Neural progenitor cell (in vitro differentiated cells): ENCODE data around the gene RPF1. TPM values are rescaled to one million over a fixed set of nuclear protein-coding genes. Genes with fewer than 3 reads are reported as not detected.

ENCODE experiments used
- DNase-seq: peaks from one replicate; pipeline ENCODE4 v3.0.0-alpha.2; 2016; ENCODE audit warnings: low spot score
- H2AFZ ChIP-seq: fragments of 200-600 bp; sonication (generic); replicated peaks from 2 replicates; pipeline ENCODE4 v1.6.1; 2016; ENCODE audit warnings: antibody characterized with exemption
- H3F3A ChIP-seq: fragments of 200-600 bp; sonication (generic); 2 replicates; pipeline ENCODE4 v1.6.1; 2016; ENCODE audit warnings: antibody characterized with exemption, low read depth
- H3K27ac ChIP-seq: fragments of 200-600 bp; sonication (generic); 2 replicates; pipeline ENCODE4 v1.5.1; 2016; ENCODE audit warnings: mild to moderate bottlenecking
- H3K27me3 ChIP-seq: fragments of 200-600 bp; sonication (generic); 2 replicates; pipeline ENCODE4 v1.6.1; 2016; ENCODE audit warnings: mild to moderate bottlenecking, moderate library complexity
- H3K36me3 ChIP-seq: fragments of 200-600 bp; sonication (generic); 2 replicates; pipeline ENCODE4 v1.5.1; 2016
- H3K4me1 ChIP-seq: fragments of 200-600 bp; sonication (generic); 2 replicates; pipeline ENCODE4 v1.6.1; 2016; ENCODE audit warnings: mixed run types
- H3K4me2 ChIP-seq: fragments of 200-600 bp; sonication (generic); 2 replicates; pipeline ENCODE4 v1.6.1; 2016
- H3K4me3 ChIP-seq: fragments of 200-600 bp; sonication (generic); 2 replicates; pipeline ENCODE4 v1.5.1; 2016
- H3K79me2 ChIP-seq: fragments of 200-600 bp; sonication (generic); 2 replicates; pipeline ENCODE4 v1.6.1; 2016; ENCODE audit warnings: low read depth
- H3K9ac ChIP-seq: fragments of 200-600 bp; sonication (generic); 2 replicates; pipeline ENCODE4 v1.6.1; 2016
- H3K9me3 ChIP-seq: fragments of 200-600 bp; sonication (generic); 2 replicates; pipeline ENCODE4 v1.5.1; 2016; ENCODE audit warnings: low read depth
- H4K20me1 ChIP-seq: fragments of 200-600 bp; sonication (generic); 2 replicates; pipeline ENCODE4 v1.6.1; 2016; ENCODE audit warnings: low read depth
- H3K27ac Mint-ChIP-seq: 3 replicates; pipeline ENCODE4 v1.8.0; 2021; ENCODE audit warnings: mixed read lengths
- H3K27me3 Mint-ChIP-seq: 2 replicates; pipeline ENCODE4 v1.8.0; 2022; ENCODE audit warnings: low read depth, mild to moderate bottlenecking, inconsistent platforms, moderate library complexity, mixed read lengths; ENCODE audit not compliant: insufficient read depth
- H3K36me3 Mint-ChIP-seq: 3 replicates; pipeline ENCODE4 v1.8.0; 2021; ENCODE audit warnings: mixed read lengths
- H3K4me1 Mint-ChIP-seq: 3 replicates; pipeline ENCODE4 v1.8.0; 2021; ENCODE audit warnings: mixed read lengths
- H3K4me3 Mint-ChIP-seq: 3 replicates; pipeline ENCODE4 v1.8.0; 2021; ENCODE audit warnings: mild to moderate bottlenecking, moderate library complexity, mixed read lengths
- H3K9me3 Mint-ChIP-seq: 3 replicates; pipeline ENCODE4 v1.8.0; 2020; ENCODE audit warnings: mixed read lengths
- CTCF ChIP-seq: fragments of 200-600 bp; sonication (generic); IDR thresholded peaks from 2 replicates; pipeline ENCODE4 v1.5.1; 2017; ENCODE audit warnings: antibody characterized with exemption, mild to moderate bottlenecking
- EZH2 ChIP-seq: fragments of 200-600 bp; sonication (generic); IDR thresholded peaks from 2 replicates; pipeline ENCODE4 v1.6.1; 2017; ENCODE audit warnings: antibody characterized with exemption, mild to moderate bottlenecking, moderate library complexity
- EZH2phosphoT487 ChIP-seq: fragments of 200-600 bp; sonication (generic); IDR thresholded peaks from 2 replicates; pipeline ENCODE4 v1.6.1; 2017; ENCODE audit warnings: antibody characterized with exemption
- total RNA-seq: library from RNA; depleted of rRNA; stranded (reverse); fragments of >200 nt; gene quantifications from 2 replicates; pipeline ENCODE4 v1.2.3, GENCODE V29; 2015; ENCODE audit warnings: low replicate concordance

Gene RPF1
- total RNA-seq, 1 donor from 2014 or later, result 81.6 TPM

GRCh38 chr1:84504580-84505492, 25.8 kb downstream of the RPF1 start:
- Mint-ChIP-seq H3K4me1 (peaks cover 26% of the 10 kb centered on the region), H3K4me3 (peak overlapping the region; percentile 99)
- no peak for TF ChIP-seq EZH2phosphoT487
- TF ChIP-seq EZH2, result no peak
- TF ChIP-seq CTCF, result no peak

GRCh38 chr1:84505493-84506001, 26.5 kb downstream of the RPF1 start:
- peak; percentile 88 for DNase-seq
- peaks cover 6% of the 10 kb centered on the region for H3K27me3 Mint-ChIP-seq
- Histone ChIP-seq H3K27me3 (no peaks in the 10 kb centered on the region), H2AFZ (peak overlapping the region; percentile 90), H3K9me3 (peaks cover 9% of the 10 kb centered on the region), H4K20me1 (peaks cover 50% of the 10 kb centered on the region), H3K36me3 (peaks cover 4% of the 10 kb centered on the region), H3K4me1 (peaks cover 23% of the 10 kb centered on the region), H3K4me2 (peak overlapping the region; percentile 97), H3K79me2 (peaks cover 64% of the 10 kb centered on the region), H3K4me3 (peak overlapping the region; percentile 93), H3F3A (peaks cover 23% of the 10 kb centered on the region), H3K27ac (peak overlapping the region; percentile 92), H3K9ac (peak overlapping the region; percentile 79)
- H3K4me1 Mint-ChIP-seq, result peaks cover 26% of the 10 kb centered on the region
- H3K27ac Mint-ChIP-seq, result peak overlapping the region; percentile 98
- TF ChIP-seq CTCF, result no peak
- no peak for TF ChIP-seq EZH2phosphoT487
- TF ChIP-seq EZH2, result no peak
- H3K4me3 Mint-ChIP-seq, result peak overlapping the region; percentile 99
- peaks cover 19% of the 10 kb centered on the region for H3K36me3 Mint-ChIP-seq
- H3K9me3 Mint-ChIP-seq, result peaks cover 26% of the 10 kb centered on the region

More at GRCh38 chr1:84504580-84505492, 25.8 kb downstream of the RPF1 start:
- peaks cover 52% of the 10 kb centered on the region for H4K20me1 ChIP-seq
- peaks cover 20% of the 10 kb centered on the region for H3K9me3 Mint-ChIP-seq
- peak overlapping the region; percentile 92 for H3K27ac ChIP-seq
- H3K27me3 Mint-ChIP-seq, result peaks cover 6% of the 10 kb centered on the region
- peaks cover 71% of the 10 kb centered on the region for H3K79me2 ChIP-seq
- H3K4me2 ChIP-seq, result peak overlapping the region; percentile 97
- H3K27ac Mint-ChIP-seq, result peak overlapping the region; percentile 98
- H3K36me3 ChIP-seq, result peaks cover 4% of the 10 kb centered on the region
- DNase-seq, result peak; percentile 12
- peak overlapping the region; percentile 90 for H2AFZ ChIP-seq
- no peaks in the 10 kb centered on the region for H3K27me3 ChIP-seq
- H3K4me1 ChIP-seq, result peaks cover 23% of the 10 kb centered on the region
- peaks cover 9% of the 10 kb centered on the region for H3K9me3 ChIP-seq
- H3K4me3 ChIP-seq, result peak overlapping the region; percentile 93
- peaks cover 15% of the 10 kb centered on the region for H3K36me3 Mint-ChIP-seq
- H3K9ac ChIP-seq, result peak overlapping the region; percentile 79
- peaks cover 23% of the 10 kb centered on the region for H3F3A ChIP-seq

GRCh38 chr1:84506002-84506728, 27.1 kb downstream of the RPF1 start, which contains the start of the genes GNG5 and SPATA1:
GNG5 (minus strand) TSS chr1:84506581; CDS start chr1:84506091, 490 bp downstream.
SPATA1 (plus strand) TSS chr1:84506386; CDS start chr1:84516360, 9,974 bp downstream.
- Mint-ChIP-seq H3K27me3 (peaks cover 6% of the 10 kb centered on the region), H3K4me3 (peak within 1 kb of the TSS; percentile 99), H3K4me1 (peaks cover 26% of the 10 kb centered on the region), H3K36me3 (peaks cover 20% of the 10 kb centered on the region), H3K27ac (peak within 1 kb of the TSS; percentile 98), H3K9me3 (peaks cover 30% of the 10 kb centered on the region)
- peaks cover 23% of the 10 kb centered on the region for H3K4me1 ChIP-seq
- peak within 1 kb of the TSS; percentile 79 for H3K9ac ChIP-seq
- H3F3A ChIP-seq, result peaks cover 23% of the 10 kb centered on the region
- H2AFZ ChIP-seq, result peak within 1 kb of the TSS; percentile 90
- DNase-seq, result peak; percentile 99
- peaks cover 58% of the 10 kb centered on the region for H3K79me2 ChIP-seq
- no peaks in the 10 kb centered on the region for H3K27me3 ChIP-seq
- peak within 1 kb of the TSS; percentile 97 for H3K4me2 ChIP-seq
- TF ChIP-seq CTCF, result no peak
- no peak for TF ChIP-seq EZH2phosphoT487
- peak; percentile 11 for TF ChIP-seq EZH2
- H4K20me1 ChIP-seq, result peaks cover 43% of the 10 kb centered on the region
- H3K4me3 ChIP-seq, result peak within 1 kb of the TSS; percentile 93
- H3K27ac ChIP-seq, result peak within 1 kb of the TSS; percentile 92
- peaks cover 9% of the 10 kb centered on the region for H3K9me3 ChIP-seq
- peaks cover 4% of the 10 kb centered on the region for H3K36me3 ChIP-seq
